NCI-H345 (cell line): ENCODE measurements around the gene NAT16.
A peak's percentile ranks its signal among the peaks of the same experiment; 100 is the strongest.
"Not testable (repeated sequence)": the region's sequence is repeated elsewhere in the genome, so short reads cannot be mapped to it uniquely, and the experiment has no call there.

Experiments used
- DNase-seq: peaks from one replicate; lab custom pipeline; 2025; lab: John Stamatoyannopoulos, UW

The NAT16 gene

DNA sequence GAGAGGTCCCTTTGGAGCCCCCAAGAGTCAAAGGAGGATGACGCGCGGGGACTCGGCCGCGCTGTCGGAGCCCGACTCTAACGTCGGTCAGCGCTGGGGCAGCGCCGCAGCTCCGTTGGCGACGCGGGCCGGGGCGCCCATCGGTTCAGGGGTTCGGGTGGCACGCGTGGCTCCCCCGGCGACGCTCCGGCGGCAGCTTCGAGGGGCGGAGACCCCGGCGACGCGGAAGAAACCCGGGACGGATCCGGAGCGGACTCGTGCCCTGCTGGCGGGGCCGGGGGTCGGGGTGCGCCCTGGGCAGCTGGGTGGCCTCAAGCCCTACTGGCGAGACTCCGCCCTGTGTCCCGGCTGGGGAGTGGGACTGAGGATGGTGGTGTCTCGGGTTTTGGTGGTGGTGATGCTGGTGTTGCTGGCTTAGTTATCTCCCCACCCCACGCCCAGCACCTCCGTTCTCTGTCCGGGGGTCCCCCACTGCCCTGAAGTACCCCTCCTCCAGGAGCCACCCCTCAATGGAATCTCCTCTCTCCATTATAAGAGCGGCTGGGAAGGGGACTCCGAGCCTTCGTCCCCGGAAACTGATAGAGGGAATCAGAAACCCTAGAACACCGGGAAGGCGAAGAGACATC lies at the start of gene NAT16:
Gene NAT16, minus strand, starts transcription at position 164 of the 626 bp plus-strand sequence. CDS start 5,486 bp downstream, outside the sequence.
- DNase-seq = no peak

- DNase-seq = no peak
Observed at GRCh38 chr7:101226721-101227120, 46.6 kb upstream of the NAT16 start.

DNA sequence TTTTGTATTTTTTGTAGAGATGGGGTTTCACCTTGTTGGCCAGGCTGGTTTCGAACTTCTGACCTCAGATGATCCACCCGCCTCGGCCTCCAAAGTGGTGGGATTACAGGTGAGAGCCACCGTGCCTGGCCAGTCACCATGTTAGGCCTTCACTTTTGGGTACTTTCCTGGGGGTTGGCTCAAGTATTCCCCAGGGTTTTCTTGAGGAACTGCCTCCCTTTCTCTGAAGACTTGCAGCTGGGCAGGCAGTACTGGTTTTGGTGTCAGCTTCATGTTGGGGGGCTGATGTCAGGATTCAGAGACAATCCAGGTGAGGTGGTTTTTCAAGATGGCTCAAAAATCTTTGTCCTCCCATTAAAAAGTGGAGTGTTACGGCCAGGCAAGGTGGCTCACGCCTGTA lies 45.6 kb upstream of the NAT16 start:
- no peak for DNase-seq

DNA sequence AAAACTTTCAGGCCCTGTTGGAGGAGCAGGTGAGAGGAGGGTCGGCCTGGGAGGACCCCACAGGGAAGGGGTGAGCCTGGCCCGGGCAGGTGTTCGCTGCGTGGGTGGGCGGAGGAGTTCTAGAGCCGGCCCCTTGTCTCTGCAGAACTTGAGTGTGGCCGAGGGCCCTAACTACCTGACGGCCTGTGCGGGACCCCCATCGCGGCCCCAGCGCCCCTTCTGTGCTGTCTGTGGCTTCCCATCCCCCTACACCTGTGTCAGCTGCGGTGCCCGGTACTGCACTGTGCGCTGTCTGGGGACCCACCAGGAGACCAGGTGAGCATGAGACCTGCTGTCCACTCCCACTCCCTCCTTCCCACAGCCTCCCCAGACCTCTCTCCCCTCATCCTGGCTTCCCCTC lies 43.4 kb upstream of the NAT16 start:
- no peak for DNase-seq

DNA sequence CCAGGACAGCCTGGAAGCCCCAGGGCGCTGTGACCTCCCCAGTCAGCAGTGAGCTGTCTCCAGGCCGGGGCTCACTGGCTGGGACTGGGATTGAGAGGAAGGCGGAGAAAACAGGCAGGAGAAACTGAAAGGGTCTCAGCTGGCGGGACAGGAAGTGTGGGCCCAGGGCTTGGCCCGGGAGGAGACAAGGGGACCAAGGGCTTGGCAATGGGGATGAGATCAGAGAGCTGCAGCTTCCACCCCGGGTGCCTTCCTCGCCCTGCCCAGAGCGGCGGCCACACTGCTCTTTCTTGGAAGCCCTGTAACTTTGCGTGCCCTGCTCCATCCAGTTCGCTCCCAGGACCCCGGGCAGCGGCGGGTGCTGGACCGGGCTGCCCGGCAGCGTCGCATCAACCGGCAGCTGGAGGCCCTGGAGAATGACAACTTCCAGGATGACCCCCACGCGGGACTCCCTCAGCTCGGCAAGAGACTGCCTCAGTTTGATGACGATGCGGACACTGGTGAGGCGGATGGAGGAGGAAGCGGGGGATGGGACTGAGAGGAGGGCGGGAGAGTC lies 42.3 kb upstream of the NAT16 start:
- no peak for DNase-seq

- DNase-seq = no peak
Observed at GRCh38 chr7:101220295-101220694, 40.2 kb upstream of the NAT16 start.

DNA sequence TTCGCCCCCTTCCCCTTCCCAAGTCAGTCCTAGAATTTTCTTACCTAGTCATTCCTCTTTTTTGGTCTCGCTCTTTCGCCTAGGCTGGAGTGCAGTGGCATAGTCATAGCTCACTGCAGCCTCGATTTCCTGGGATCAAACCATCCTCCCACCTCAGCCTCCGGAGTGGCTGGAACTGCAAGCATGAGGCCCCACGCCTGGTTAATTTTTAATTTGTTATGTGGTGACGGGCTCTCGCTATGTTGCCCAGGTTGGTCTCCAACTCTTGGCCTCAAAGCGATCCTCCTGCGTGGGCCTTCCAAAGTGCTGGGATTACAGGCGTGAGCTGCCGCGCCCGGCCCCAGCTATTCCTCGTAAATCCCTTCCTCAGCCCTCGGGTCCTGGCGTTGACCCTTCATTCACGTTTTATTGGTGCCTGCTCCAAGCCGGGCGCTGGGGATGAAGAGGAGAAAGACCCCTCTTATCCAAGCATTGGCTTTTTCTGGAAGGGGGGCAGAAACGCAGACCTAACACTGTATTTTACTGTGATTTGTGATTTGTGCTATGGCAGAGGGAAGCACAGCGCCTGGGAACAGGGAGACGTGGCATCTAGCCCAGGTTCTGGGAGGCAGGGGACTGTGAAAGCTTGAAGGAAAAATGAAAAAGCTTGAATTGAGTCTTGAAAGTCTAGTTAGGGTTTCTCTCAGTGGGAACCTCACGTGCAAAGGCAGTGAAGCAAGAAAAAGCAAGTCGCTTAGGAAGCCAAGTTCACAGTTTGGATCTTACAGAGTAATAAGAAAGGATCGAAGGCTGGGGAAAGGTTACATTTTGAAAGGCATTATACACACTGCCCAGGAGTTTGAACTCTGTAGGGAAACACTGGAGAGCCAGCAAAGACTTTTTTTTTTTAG lies 38.4 kb upstream of the NAT16 start:
- no peak for DNase-seq

- DNase-seq = peak; percentile 98
Observed at GRCh38 chr7:101217388-101218235, 37.5 kb upstream of the NAT16 start, which contains the start of the genes PLOD3 and ZNHIT1. Gene PLOD3 (minus strand): TSS chr7:101217581. CDS start chr7:101217274, 307 bp downstream. Gene ZNHIT1 (plus strand): TSS chr7:101218165. CDS start chr7:101218196, 31 bp downstream.

DNA sequence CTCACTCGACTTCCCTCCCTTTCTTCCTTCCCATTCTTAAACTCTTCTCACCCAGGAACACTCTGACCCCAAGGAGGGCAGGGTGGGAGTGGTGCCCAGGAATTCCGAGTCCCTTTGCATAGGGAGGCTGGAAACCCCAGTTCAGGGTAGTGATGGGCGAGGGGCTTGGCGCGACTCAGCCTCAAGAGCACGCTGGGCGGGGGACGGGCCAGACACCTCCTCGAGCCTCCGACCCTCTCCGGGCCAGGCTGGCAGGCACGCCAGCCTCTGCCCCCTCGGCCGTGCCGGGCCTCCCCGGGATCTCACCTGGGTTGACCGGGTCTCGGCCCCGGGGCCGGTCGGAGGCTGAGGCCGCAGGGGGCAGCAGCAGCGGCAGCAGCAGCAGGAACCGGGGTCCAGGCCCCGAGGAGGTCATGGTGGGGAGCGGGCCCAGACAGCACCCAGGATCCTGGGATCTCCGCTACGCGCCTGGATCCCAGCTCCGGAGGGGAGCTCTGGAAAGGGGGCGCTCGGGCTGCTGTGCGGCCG lies 36.8 kb upstream of the NAT16 start:
- no peak for DNase-seq

DNA sequence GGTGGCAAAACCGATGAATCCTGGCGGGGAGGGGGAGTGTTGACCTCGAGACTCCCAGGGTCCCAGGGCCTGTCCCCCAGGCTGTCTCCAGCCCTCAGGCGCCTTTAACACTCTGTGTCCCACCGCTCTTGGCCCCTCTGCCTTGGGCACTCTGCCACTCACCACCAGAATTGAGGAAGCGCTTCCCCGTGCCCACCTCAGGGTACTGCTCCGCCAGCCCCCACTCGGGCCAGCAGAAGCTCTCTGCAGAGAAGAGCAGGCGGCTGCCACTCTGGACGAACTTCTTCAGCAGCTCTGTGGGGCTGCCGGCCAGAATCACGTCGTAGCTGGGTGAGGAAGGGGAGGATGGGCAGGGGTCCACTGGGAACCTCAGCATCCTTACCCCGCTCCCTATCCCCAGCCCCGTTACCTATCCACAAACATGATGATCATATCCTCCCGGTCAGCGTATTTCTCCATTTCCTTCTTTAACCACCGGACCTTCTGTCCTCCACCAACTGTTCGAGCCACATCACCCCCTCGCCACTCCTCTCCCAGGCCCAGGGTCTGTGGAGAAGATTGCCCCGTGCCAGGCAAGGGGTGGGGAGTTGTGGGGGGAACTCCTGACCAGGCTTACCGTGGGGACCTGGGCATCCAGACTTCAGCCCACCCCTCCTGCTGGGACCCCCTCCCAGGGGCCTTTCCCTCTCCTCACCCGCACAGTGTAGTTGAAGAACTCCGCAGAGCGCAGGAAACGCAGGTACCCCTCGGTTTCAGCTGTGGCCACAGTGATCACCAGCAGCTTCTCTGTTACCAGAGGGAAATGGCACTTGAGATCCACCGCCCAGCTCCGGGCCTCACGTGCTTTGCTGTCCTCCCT lies 36.1 kb upstream of the NAT16 start:
- DNase-seq = no peak

GRCh38 chr7:101212014-101212413 lies 31.9 kb upstream of the NAT16 start:
- DNase-seq = no peak

- no peak for DNase-seq
Observed at GRCh38 chr7:101211501-101211900, 31.4 kb upstream of the NAT16 start.

DNA sequence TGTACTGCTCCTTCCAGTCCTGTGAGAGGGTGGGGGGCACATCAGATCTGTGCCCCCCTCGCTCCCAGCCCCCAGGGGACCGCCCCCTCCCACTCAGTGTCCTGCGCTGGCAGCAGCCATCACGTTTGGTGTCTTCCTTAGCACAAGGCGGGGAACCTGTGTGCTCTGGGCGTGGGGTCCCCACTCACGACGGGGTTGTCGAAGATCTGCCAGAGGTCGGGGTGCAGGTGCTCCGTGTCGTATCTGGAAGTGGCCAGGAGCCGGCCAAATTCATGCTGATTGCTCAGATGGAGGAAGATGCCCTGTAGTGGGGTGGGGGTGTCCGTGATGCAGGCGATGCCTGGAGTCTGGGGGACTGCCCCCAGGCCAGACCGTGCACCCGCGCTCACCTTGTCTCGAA lies 30.1 kb upstream of the NAT16 start:
- no peak for DNase-seq

- no peak for DNase-seq
Observed at GRCh38 chr7:101208794-101209193, 28.7 kb upstream of the NAT16 start.

DNA sequence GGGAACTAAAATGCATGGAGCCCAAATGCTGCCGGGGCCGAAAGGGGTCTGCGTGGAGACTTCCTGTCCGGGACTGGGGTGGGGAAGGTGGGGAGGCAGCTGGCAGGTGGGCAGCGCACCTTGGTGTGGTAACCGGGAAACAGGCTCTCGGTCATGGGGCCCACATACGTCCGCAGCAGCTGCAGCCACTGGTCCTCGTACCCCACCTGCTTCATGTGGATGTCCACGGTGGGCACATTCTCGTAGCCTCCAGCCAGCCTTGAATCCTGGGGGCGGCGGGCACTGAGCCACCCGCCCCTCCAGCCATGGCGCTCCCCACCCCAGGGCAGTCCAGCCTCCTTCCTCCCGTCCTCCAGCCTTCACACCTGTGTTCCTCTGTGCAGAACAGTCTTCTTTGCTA lies 27.4 kb upstream of the NAT16 start:
- no peak for DNase-seq

- no peak for DNase-seq
Observed at GRCh38 chr7:101206665-101207042, 26.6 kb upstream of the NAT16 start.

DNA sequence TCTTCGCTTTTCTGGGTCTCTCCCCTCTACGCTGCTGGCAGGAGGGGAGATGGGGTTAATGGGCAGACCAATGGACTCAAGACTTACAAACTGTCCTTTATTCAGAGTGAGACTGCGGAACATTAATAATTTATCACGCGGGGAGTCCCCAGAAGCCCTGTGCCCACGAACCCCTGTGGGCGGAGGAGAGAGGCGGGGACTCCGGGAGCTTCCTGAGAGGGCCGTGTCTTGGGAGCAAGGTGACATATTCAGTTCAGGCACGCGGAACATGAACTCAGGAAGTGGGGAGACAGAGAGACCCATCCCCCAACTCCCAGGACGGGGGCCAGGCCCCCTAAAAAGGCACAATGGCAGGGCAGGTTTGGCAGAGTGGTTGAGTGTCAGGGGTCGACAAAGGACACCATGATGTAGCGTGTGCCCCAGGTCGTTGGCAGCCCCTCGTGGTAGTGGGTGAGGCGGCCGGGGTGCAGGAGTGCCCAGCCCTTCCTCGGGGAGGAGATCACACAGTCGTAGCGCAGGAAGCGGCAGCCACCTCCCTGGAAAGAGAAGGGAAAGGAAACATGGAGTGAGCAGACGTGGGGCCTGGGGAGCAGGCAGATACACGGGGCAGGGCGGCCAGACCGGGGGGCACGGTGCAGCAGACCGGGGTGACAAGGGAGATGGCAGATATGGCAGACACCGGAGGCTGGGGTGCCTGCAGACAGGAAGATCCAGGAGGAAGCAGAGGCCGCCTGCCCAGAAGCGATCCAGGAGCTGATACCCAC lies 26.0 kb upstream of the NAT16 start:
- DNase-seq = no peak

GRCh38 chr7:101203740-101204738 lies 23.9 kb upstream of the NAT16 start:
- not testable (repeated sequence) for DNase-seq

- DNase-seq = no peak
Observed at GRCh38 chr7:101202603-101202918, 22.5 kb upstream of the NAT16 start.
